BE2C (cell line): Measurements from ENCODE around the gene LHPP.

Experiments
- DNase-seq: peaks from one replicate; pipeline ENCODE4 v3.0.0-alpha.2; 2020
- H3K27me3 ChIP-seq: fragments of 250-450 bp; sonication (Bioruptor Pico); 2 replicates; pipeline ENCODE4 v1.5.1; 2020; ENCODE audit warnings: mild to moderate bottlenecking
- H3K36me3 ChIP-seq: fragments of 250-450 bp; sonication (Bioruptor Pico); 2 replicates; pipeline ENCODE4 v1.5.1; 2020; ENCODE audit warnings: mild to moderate bottlenecking
- H3K4me1 ChIP-seq: fragments of 250-450 bp; sonication (Bioruptor Pico); 2 replicates; pipeline ENCODE4 v1.5.1; 2020
- H3K4me3 ChIP-seq: 2 replicates; pipeline ENCODE4 v1.5.1; 2011; ENCODE audit warnings: low read depth, low read length
- H3K9me3 ChIP-seq: fragments of 250-450 bp; sonication (Bioruptor Pico); 2 replicates; pipeline ENCODE4 v1.5.1; 2020
- CTCF ChIP-seq: IDR thresholded peaks from 2 replicates; pipeline ENCODE4 v1.5.1; 2012; ENCODE audit warnings: mild to moderate bottlenecking, low read depth, low read length

Gene LHPP

GRCh38 chr10:124558339-124559321 lies 97.0 kb downstream of the LHPP start:
- Histone ChIP-seq H3K4me3 (no peak overlapping the region), H3K9me3 (no peaks in the 10 kb centered on the region), H3K36me3 (no peaks in the 10 kb centered on the region), H3K4me1 (no peaks in the 10 kb centered on the region), H3K27me3 (no peaks in the 10 kb centered on the region)
- DNase-seq, result no peak
- TF ChIP-seq CTCF, result no peak

DNA sequence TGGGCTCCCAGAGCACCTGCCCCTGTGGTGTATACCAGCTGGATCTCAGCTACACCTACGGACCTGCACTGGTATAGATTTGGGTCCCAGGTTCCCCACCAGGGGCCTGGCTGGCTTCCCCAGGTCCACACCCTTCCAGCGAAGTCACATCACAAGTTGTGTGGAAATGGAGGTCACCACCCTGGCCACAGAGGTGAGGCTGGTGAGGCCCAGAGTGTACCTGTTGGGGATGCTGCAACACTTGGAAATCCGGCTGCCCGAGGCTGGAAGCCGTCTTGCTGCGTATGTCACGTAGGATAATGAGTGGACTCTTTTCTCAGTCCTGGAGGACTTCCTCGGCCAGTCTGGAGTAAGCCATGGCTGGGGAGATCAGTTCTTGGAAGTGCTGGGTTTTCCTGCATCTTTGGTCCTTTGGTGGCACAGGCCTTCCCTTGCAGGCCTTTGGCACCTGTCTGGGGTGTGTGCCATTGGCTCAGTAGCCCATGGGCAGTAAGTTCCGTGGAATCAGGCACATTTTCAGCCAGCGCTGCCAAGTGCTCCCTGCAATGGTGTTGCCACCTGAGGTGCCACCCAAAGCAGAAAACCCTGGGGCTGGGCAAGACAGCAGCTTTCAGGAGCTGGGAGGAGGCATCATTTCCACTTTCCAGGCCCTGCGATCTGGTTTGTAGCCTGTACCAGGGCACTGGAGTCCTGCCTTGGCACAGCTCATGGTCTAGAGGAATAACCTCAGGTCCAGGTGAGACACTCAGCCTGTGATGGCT lies 97.9 kb downstream of the LHPP start:
- Histone ChIP-seq H3K9me3 (no peaks in the 10 kb centered on the region), H3K4me3 (no peak overlapping the region), H3K36me3 (no peaks in the 10 kb centered on the region), H3K27me3 (no peaks in the 10 kb centered on the region), H3K4me1 (no peaks in the 10 kb centered on the region)
- DNase-seq, result no peak
- no peak for TF ChIP-seq CTCF

DNA sequence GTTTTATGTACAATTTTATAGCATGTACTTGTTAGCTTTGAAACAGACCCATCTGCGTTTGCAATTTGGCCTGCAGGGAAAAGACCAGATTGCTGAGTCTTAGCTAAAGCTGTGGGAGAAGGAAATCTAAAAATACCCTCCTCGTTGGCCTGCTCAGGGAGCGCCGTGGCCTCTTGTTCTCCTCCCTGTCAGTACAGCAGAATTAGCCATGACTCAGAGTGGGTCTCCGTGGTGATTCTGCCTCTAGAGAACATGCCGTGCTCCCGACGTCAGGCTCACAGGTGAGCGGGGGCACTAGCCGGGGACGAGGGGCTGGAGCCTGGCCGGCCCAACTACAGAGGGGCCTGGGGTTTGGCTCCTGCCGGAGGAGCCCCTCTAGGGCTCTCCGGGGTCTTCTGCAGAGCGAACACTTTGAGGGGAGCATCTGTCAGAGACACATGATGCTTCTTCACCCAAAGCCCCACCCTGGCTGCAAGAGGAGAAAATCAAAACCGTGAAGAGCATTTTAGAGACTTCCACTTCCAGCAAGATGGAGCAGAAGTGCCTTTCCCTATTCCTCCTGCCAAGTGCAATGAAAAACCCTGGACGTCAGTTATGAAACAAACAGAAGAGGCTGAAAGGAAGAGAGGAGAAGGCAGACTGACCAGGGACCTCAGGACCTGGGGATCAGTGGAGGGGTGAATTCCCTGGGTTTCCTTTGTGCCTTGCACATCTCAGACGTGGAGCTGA lies 98.9 kb downstream of the LHPP start:
- no peak for DNase-seq
- H3K4me3 ChIP-seq, result no peak overlapping the region
- H3K27me3 ChIP-seq, result no peaks in the 10 kb centered on the region
- H3K9me3 ChIP-seq, result no peaks in the 10 kb centered on the region
- no peak for TF ChIP-seq CTCF
- H3K4me1 ChIP-seq, result no peaks in the 10 kb centered on the region
- H3K36me3 ChIP-seq, result no peaks in the 10 kb centered on the region

DNA sequence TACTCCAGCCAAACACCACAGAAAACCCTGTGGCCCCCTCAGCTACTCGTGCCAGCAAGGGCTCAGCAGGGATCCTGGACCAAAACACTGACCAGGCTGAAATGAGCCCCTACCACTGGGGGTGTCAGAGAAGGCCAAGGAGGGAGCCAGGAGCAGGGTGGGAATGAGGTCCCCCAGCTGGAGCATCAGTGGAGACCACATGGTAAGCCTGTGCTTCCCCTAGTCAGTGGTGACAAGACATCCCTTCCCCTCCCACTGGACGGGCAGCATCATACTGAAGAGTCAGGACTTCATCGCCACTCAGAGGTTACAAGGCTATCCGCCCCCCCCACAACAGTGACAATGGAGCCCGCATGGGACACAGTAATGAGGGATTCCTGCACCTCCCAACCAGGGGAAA lies 99.6 kb downstream of the LHPP start:
- Histone ChIP-seq H3K27me3 (no peaks in the 10 kb centered on the region), H3K4me1 (no peaks in the 10 kb centered on the region), H3K36me3 (no peaks in the 10 kb centered on the region), H3K4me3 (no peak overlapping the region), H3K9me3 (no peaks in the 10 kb centered on the region)
- TF ChIP-seq CTCF, result no peak
- DNase-seq, result no peak

- no peak for TF ChIP-seq CTCF
- no peaks in the 10 kb centered on the region for H3K9me3 ChIP-seq
- H3K36me3 ChIP-seq, result no peaks in the 10 kb centered on the region
- no peaks in the 10 kb centered on the region for H3K4me1 ChIP-seq
- H3K27me3 ChIP-seq, result no peaks in the 10 kb centered on the region
- no peak for DNase-seq
- no peak overlapping the region for H3K4me3 ChIP-seq
Measured at GRCh38 chr10:124562425-124563060, 100.9 kb downstream of the LHPP start.
